Measurements from ENCODE around the gene ZSWIM4. TPM values are rescaled to one million over a fixed set of nuclear protein-coding genes. Genes with fewer than 3 reads are reported as not detected.
A peak's percentile ranks its signal among the peaks of the same experiment; 100 is the strongest.

ZSWIM4 gene
- total RNA-seq, 2 experiments from 2014 or later, result 5.0 to 10.8 TPM

DNA sequence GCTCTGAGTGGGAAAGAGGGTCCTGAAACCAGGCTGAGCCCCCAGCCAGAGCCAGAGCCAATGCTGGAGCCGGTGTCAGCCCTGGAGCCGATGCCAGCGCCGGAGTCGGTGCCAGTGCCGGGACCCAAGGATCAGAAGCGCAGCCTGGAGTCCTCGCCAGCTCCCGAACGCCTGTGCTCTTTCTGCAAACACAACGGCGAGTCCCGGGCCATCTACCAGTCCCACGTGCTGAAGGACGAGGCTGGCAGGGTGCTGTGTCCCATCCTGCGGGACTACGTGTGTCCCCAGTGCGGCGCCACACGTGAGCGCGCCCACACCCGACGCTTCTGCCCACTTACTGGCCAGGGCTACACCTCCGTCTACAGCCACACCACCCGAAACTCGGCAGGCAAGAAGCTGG lies 82.1 kb downstream of the ZSWIM4 start:
- TF ChIP-seq, protein P1, sequence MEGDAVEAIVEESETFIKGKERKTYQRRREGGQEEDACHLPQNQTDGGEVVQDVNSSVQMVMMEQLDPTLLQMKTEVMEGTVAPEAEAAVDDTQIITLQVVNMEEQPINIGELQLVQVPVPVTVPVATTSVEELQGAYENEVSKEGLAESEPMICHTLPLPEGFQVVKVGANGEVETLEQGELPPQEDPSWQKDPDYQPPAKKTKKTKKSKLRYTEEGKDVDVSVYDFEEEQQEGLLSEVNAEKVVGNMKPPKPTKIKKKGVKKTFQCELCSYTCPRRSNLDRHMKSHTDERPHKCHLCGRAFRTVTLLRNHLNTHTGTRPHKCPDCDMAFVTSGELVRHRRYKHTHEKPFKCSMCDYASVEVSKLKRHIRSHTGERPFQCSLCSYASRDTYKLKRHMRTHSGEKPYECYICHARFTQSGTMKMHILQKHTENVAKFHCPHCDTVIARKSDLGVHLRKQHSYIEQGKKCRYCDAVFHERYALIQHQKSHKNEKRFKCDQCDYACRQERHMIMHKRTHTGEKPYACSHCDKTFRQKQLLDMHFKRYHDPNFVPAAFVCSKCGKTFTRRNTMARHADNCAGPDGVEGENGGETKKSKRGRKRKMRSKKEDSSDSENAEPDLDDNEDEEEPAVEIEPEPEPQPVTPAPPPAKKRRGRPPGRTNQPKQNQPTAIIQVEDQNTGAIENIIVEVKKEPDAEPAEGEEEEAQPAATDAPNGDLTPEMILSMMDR (conservative IDR thresholded peaks at IDR 0.05; ENCODE audit: low read length), result no peak
- TF ChIP-seq EZH2phosphoT487 (IDR thresholded peaks at IDR 0.05; ENCODE audit: borderline replicate concordance, low read depth, low read length), result no peak
- Histone ChIP-seq H3K27ac (ENCODE audit: low read depth, low read length, poor library complexity, severe bottlenecking) (no peak overlapping the region), H3K9me3 (ENCODE audit: low read length) (no peaks in the 10 kb centered on the region), H2AFZ (ENCODE audit: low read length) (no peak overlapping the region), H3K36me3 (ENCODE audit: insufficient read depth, low read length) (no peaks in the 10 kb centered on the region), H3K9me2 (ENCODE audit: insufficient read depth, low read length) (no peaks in the 10 kb centered on the region), H3K79me2 (ENCODE audit: insufficient read depth, low read depth, low read length) (no peaks in the 10 kb centered on the region), H3K4me3 (ENCODE audit: low read depth, low read length, poor library complexity, severe bottlenecking) (no peak overlapping the region), H3K4me1 (ENCODE audit: insufficient read depth, low read length, poor library complexity, severe bottlenecking) (peaks cover 26% of the 10 kb centered on the region), H3K4me2 (ENCODE audit: low read length) (no peak overlapping the region), H4K20me1 (ENCODE audit: insufficient read depth, low read length) (no peaks in the 10 kb centered on the region)
- no TSS peak for BruUV-seq (replicated peaks)
- ChIA-PET CTCF (ENCODE audit: unreplicated experiment) (no interaction called here), POLR2A (no interaction called here)
- DNase-seq (ENCODE audit: low spot score), result no peak
- intact Hi-C loops (cut with micrococcal nuclease; ENCODE audit: unreplicated experiment), result no loop called here

DNA sequence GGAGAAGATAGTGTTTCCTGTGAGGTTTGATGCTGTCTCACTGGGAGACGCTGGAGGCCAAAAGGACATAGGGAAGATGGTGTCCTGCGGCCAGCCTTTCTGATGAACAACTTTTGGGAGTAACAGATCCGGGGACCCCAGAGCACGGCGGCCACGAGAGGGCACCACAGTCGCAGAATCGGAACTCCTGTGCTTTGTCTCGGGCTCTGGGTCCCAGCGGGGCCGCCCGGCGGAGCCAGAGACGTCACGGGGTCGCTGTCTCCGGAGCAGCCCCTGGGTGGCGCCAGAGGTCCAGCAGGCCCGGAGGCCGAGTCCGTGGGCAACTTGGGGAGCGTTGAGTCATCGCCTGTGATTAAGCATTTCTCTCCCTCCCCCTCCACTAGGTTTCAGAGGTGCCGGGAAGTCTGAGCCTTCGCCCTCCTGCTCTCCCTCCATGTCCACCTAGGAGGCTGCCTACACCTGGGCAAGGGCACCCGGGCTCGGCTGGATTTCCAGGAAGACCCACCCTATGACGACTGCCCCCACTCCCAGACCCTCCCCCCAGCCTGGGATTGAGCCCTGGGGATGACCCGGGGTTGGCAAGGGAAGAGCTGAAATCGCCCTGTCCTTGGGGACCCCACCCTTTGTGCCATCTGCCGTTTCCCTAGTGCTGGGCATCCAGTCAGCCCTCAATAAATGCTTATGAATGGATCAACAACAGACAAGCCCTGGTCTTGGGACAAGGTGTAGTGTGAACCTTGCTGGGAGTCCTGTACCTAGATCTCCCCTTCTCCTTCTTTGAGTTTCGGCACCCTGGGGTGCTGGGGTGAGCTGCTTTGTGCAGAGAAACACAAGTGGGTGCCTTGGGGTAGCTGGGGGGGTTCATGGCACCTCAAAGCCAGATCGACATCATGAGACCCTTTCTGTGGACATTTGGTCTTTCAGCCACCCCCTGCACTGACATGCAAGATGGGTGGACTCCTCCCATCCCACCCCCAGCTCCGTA lies 85.1 kb downstream of the ZSWIM4 start:
- Histone ChIP-seq H3K4me2 (ENCODE audit: low read length) (peak overlapping the region; percentile 43), H3K9me3 (ENCODE audit: low read length) (no peaks in the 10 kb centered on the region), H3K4me1 (ENCODE audit: insufficient read depth, low read length, poor library complexity, severe bottlenecking) (peaks cover 36% of the 10 kb centered on the region), H3K27ac (ENCODE audit: low read depth, low read length, poor library complexity, severe bottlenecking) (no peak overlapping the region), H3K36me3 (ENCODE audit: insufficient read depth, low read length) (no peaks in the 10 kb centered on the region), H3K79me2 (ENCODE audit: insufficient read depth, low read depth, low read length) (no peaks in the 10 kb centered on the region), H3K9me2 (ENCODE audit: insufficient read depth, low read length) (no peaks in the 10 kb centered on the region), H3K4me3 (ENCODE audit: low read depth, low read length, poor library complexity, severe bottlenecking) (peak overlapping the region; percentile 28), H4K20me1 (ENCODE audit: insufficient read depth, low read length) (no peaks in the 10 kb centered on the region), H2AFZ (ENCODE audit: low read length) (peak overlapping the region; percentile 56)
- intact Hi-C loops (cut with micrococcal nuclease; ENCODE audit: unreplicated experiment), result loop anchor here (1.0 to 5.0 kb wide), 4 partner anchors 72 to 192 kb away; partner anchors contain the start of genes DCAF15 and MISP3
- TF ChIP-seq, protein P1 (conservative IDR thresholded peaks at IDR 0.05; ENCODE audit: low read length), result peak; percentile 99
- no peak for TF ChIP-seq EZH2phosphoT487 (IDR thresholded peaks at IDR 0.05; ENCODE audit: borderline replicate concordance, low read depth, low read length)
- peak; percentile 95 for DNase-seq (ENCODE audit: low spot score)
- no TSS peak for BruUV-seq (replicated peaks)
- ChIA-PET POLR2A (interaction anchor here (0.6 kb wide), 2 partner anchors 134 to 169 kb away, joined by 3 to 4 read pairs; no protein-coding TSS in a partner anchor), CTCF (ENCODE audit: unreplicated experiment) (interaction anchor here (0.6 to 1.1 kb wide), 2 partner anchors 20 to 118 kb away, joined by 3 read pairs; no protein-coding TSS in a partner anchor)
